Muscle of leg (tissue), 11 donors: Measurements from ENCODE around the gene PGM2L1. TPM values are rescaled to one million over a fixed set of nuclear protein-coding genes. Genes with fewer than 3 reads are reported as not detected.

Experiments used
- DNase-seq: peaks from one replicate; pipeline ENCODE4 v3.0.0; 2013
- H3K27ac ChIP-seq: one replicate; pipeline ENCODE4 v1.5.1; 2013; ENCODE audit warnings: mild to moderate bottlenecking, low read length, control low read depth
- H3K27me3 ChIP-seq: one replicate; pipeline ENCODE4 v1.6.1; 2013; ENCODE audit warnings: low read length; ENCODE audit not compliant: control insufficient read depth, insufficient read depth
- H3K36me3 ChIP-seq: one replicate; pipeline ENCODE4 v1.6.1; 2013; ENCODE audit warnings: low read length; ENCODE audit not compliant: control insufficient read depth, insufficient read depth
- H3K4me1 ChIP-seq: one replicate; pipeline ENCODE4 v1.6.1; 2013; ENCODE audit warnings: low read length; ENCODE audit not compliant: control insufficient read depth, insufficient read depth
- H3K4me3 ChIP-seq: one replicate; pipeline ENCODE4 v1.5.1; 2013; ENCODE audit warnings: low read length, control low read depth
- H3K9me3 ChIP-seq: replicated peaks from 2 replicates; pipeline ENCODE4 v1.6.1; 2013; ENCODE audit warnings: low read depth, low read length; ENCODE audit not compliant: control insufficient read depth
- WGBS: methylation state at CpG from one replicate; pipeline ENCODE4 v1.1.5; 2013; ENCODE audit warnings: missing lambda C conversion rate; ENCODE audit not compliant: insufficient coverage; 5-methylcytosine and 5-hydroxymethylcytosine counted together
- polyA plus RNA-seq, 8 donors: library from polyadenylated mRNA; unstranded; fragments of 120-200 nt; gene quantifications; one replicate each; pipeline versions ENCODE4 v1.2.1 to v1.2.3, GENCODE V29; 2013; ENCODE audit warnings: inconsistent platforms in 1 of 8, low replicate concordance in 1 of 8; ENCODE audit not compliant: insufficient read length in 8 of 8, insufficient read depth in 1 of 8
- total RNA-seq: library from RNA; stranded (reverse); fragments of 120-200 nt; gene quantifications from one replicate; pipeline ENCODE4 v1.2.4, GENCODE V29; 2013

The PGM2L1 gene
- total and polyA plus RNA-seq, 9 donors: 3.5 to 5.3 (median 4.4) TPM

GRCh38 chr11:74282421-74282820 lies 115.8 kb downstream of the PGM2L1 start:
- no peaks in the 10 kb centered on the region for H3K9me3 ChIP-seq
- H3K4me3 ChIP-seq: no peak overlapping the region
- 74% methylated on average over 3 of the region's 3 CpGs for WGBS
- no peaks in the 10 kb centered on the region for H3K4me1 ChIP-seq
- no peaks in the 10 kb centered on the region for H3K27me3 ChIP-seq
- no peak for DNase-seq
- H3K27ac ChIP-seq: no peak overlapping the region
- H3K36me3 ChIP-seq: no peaks in the 10 kb centered on the region

DNA sequence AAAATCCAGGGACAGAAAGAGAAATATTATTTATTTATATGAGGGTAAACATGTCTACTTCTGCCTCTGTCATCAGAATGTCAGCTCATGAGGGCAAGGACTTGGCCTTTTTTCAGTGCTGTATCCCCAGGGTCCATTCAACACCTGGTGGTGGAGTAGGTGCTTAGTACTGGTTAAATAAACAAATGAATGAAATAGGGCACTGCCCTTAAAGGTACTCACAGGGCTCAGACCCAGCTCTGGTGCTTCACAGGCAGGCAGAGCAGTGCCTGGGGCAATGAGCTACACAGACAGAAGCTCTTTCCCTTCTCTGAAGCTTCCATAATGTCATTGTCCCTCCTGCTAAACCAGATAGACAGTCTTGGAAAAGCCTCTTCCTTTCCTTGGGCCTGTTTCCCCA lies 117.7 kb downstream of the PGM2L1 start:
- DNase-seq: no peak
- no peak overlapping the region for H3K27ac ChIP-seq
- H3K27me3 ChIP-seq: no peaks in the 10 kb centered on the region
- no peaks in the 10 kb centered on the region for H3K4me1 ChIP-seq
- no peak overlapping the region for H3K4me3 ChIP-seq
- no peaks in the 10 kb centered on the region for H3K36me3 ChIP-seq
- no peaks in the 10 kb centered on the region for H3K9me3 ChIP-seq

Other genes with a start within 250 kb of the PGM2L1 start
- 14.5 TPM for gene C2CD3, start 227.4 kb downstream of the PGM2L1 start, total RNA-seq
- 10 to 100 TPM; 15.5 to 25.8 (median 19.5) TPM for gene C2CD3, start 227.4 kb downstream of the PGM2L1 start, polyA plus RNA-seq
- gene PPME1, start 227.1 kb downstream of the PGM2L1 start, total RNA-seq: 27.1 TPM
- 10 to 100 TPM; 40.3 to 48.1 (median 44.0) TPM for gene PPME1, start 227.1 kb downstream of the PGM2L1 start, polyA plus RNA-seq
- gene P4HA3, start 86.8 kb downstream of the PGM2L1 start, total RNA-seq: 3.0 TPM
- gene P4HA3, start 86.8 kb downstream of the PGM2L1 start, polyA plus RNA-seq: 1 to 10 TPM in 6 of 8 donors, under 1 TPM in 2; 0.80 to 9.3 (median 2.1) TPM
- 2.4 TPM for gene KCNE3, start 69.1 kb upstream of the PGM2L1 start, total RNA-seq
- gene KCNE3, start 69.1 kb upstream of the PGM2L1 start, polyA plus RNA-seq: 1 to 10 TPM; 1.2 to 3.7 (median 2.4) TPM
- gene LIPT2, start 95.3 kb upstream of the PGM2L1 start, total RNA-seq: 3.2 TPM
- gene LIPT2, start 95.3 kb upstream of the PGM2L1 start, polyA plus RNA-seq: 1 to 10 TPM; 1.3 to 2.6 (median 2.3) TPM
- 9.8 TPM for gene POLD3, start 194.1 kb upstream of the PGM2L1 start, total RNA-seq
- 10 to 100 TPM; 11.9 to 16.9 (median 14.2) TPM for gene POLD3, start 194.1 kb upstream of the PGM2L1 start, polyA plus RNA-seq